CD14-positive monocyte (primary cell): ENCODE results near the gene SLC6A20. TPM values are rescaled to one million over a fixed set of nuclear protein-coding genes. Genes with fewer than 3 reads are reported as not detected.
A peak's percentile ranks its signal among the peaks of the same experiment; 100 is the strongest.

ENCODE experiments used
- DNase-seq, 3 donors: peaks; one replicate each; pipeline ENCODE4 v3.0.0-alpha.2; 2011 to 2022
- H2AFZ ChIP-seq: 2 replicates; pipeline ENCODE4 v1.6.0; 2012; ENCODE audit warnings: mild to moderate bottlenecking, low read depth, low read length, inconsistent platforms; ENCODE audit not compliant: insufficient read depth, poor library complexity, severe bottlenecking
- H3K27ac ChIP-seq, 2 donors: 1 replicate in 1 of 2; 2 replicates in 1 of 2; pipeline ENCODE4 v1.5.1; 2012 to 2013; ENCODE audit warnings: low read length in 2 of 2, control low read depth in 1 of 2, inconsistent platforms in 1 of 2, low read depth in 1 of 2, mild to moderate bottlenecking in 1 of 2
- H3K27me3 ChIP-seq, 2 donors: one replicate each; pipeline versions ENCODE4 v1.6.0 to v1.6.1; 2011 to 2013; ENCODE audit warnings: low read length in 2 of 2; ENCODE audit not compliant: control insufficient read depth in 2 of 2, insufficient read depth in 2 of 2
- H3K36me3 ChIP-seq, 2 donors: replicated peaks in 1 of 2; 1 replicate in 1 of 2; 2 replicates in 1 of 2; pipeline versions ENCODE4 v1.5.1 to v1.6.1; 2012 to 2013; ENCODE audit warnings: low read length in 2 of 2, control low read depth in 1 of 2, inconsistent platforms in 1 of 2, mild to moderate bottlenecking in 1 of 2; ENCODE audit not compliant: insufficient read depth in 2 of 2, control insufficient read depth in 1 of 2
- H3K4me1 ChIP-seq, 2 donors: 1 replicate in 1 of 2; 2 replicates in 1 of 2; pipeline versions ENCODE4 v1.5.1 to v1.6.1; 2012 to 2013; ENCODE audit warnings: low read length in 2 of 2, control low read depth in 1 of 2, inconsistent platforms in 1 of 2, mild to moderate bottlenecking in 1 of 2, moderate library complexity in 1 of 2; ENCODE audit not compliant: insufficient read depth in 2 of 2, control insufficient read depth in 1 of 2
- H3K4me2 ChIP-seq: replicated peaks from 2 replicates; pipeline ENCODE3; 2012; ENCODE audit warnings: low read length, moderate library complexity, mild to moderate bottlenecking; ENCODE audit not compliant: poor library complexity, severe bottlenecking; ENCODE audit errors: extremely low read depth
- H3K4me3 ChIP-seq, 3 experiments: fragments of 200-600 bp in 1 of 3; sonication (generic) in 1 of 3; replicated peaks in 1 of 3; 1 replicate in 2 of 3; 2 replicates in 1 of 3; pipeline ENCODE4 v1.5.1; 2011 to 2013; ENCODE audit warnings: low read length in 3 of 3, mild to moderate bottlenecking in 3 of 3, control low read depth in 2 of 3, low read depth in 2 of 3, inconsistent platforms in 1 of 3, moderate library complexity in 1 of 3
- H3K79me2 ChIP-seq: 2 replicates; pipeline ENCODE4 v1.6.0; 2012; ENCODE audit warnings: mild to moderate bottlenecking, control low read depth, inconsistent platforms, low read length, moderate library complexity; ENCODE audit not compliant: insufficient read depth
- H3K9ac ChIP-seq: 2 replicates; pipeline ENCODE4 v1.6.0; 2017; ENCODE audit warnings: low read length, mild to moderate bottlenecking; ENCODE audit not compliant: insufficient read depth, poor library complexity, severe bottlenecking
- H3K9me3 ChIP-seq, 2 donors: replicated peaks in 1 of 2; 1 replicate in 1 of 2; 2 replicates in 1 of 2; pipeline versions ENCODE4 v1.5.1 to v1.6.1; 2012 to 2013; ENCODE audit warnings: low read length in 2 of 2, control low read depth in 1 of 2; ENCODE audit not compliant: control insufficient read depth in 1 of 2, insufficient read depth in 1 of 2
- H4K20me1 ChIP-seq: 2 replicates; pipeline ENCODE4 v1.6.0; 2012; ENCODE audit warnings: mild to moderate bottlenecking, low read length, control low read depth, moderate library complexity; ENCODE audit not compliant: insufficient read depth
- H3K27ac Mint-ChIP-seq, 7 donors: one replicate each; pipeline ENCODE4 v1.8.0; 2020; ENCODE audit warnings: mild to moderate bottlenecking in 7 of 7, mixed read lengths in 7 of 7, moderate library complexity in 6 of 7, inconsistent platforms in 2 of 7
- H3K27me3 Mint-ChIP-seq, 3 donors: one replicate each; pipeline ENCODE4 v1.8.0; 2021 to 2022; ENCODE audit warnings: low read depth in 3 of 3, mild to moderate bottlenecking in 3 of 3, mixed read lengths in 3 of 3, moderate library complexity in 3 of 3, inconsistent platforms in 1 of 3
- H3K36me3 Mint-ChIP-seq, 2 donors: one replicate each; pipeline ENCODE4 v1.8.0; 2020; ENCODE audit warnings: mixed read lengths in 2 of 2, inconsistent platforms in 1 of 2, mild to moderate bottlenecking in 1 of 2
- H3K4me1 Mint-ChIP-seq: one replicate; pipeline ENCODE4 v1.8.0; 2020; ENCODE audit warnings: mild to moderate bottlenecking, mixed read lengths
- H3K4me3 Mint-ChIP-seq, 2 donors: one replicate each; pipeline ENCODE4 v1.8.0; 2020; ENCODE audit warnings: mild to moderate bottlenecking in 2 of 2, mixed read lengths in 2 of 2, moderate library complexity in 1 of 2
- H3K9me3 Mint-ChIP-seq, 7 donors: one replicate each; pipeline ENCODE4 v1.8.0; 2020 to 2022; ENCODE audit warnings: mixed read lengths in 7 of 7, mild to moderate bottlenecking in 6 of 7, moderate library complexity in 6 of 7, inconsistent platforms in 2 of 7
- CTCF ChIP-seq: fragments of 200-600 bp; IDR thresholded peaks from one replicate; pipeline ENCODE4 v1.8.0; 2022; ENCODE audit warnings: antibody characterized with exemption, mild to moderate bottlenecking
- WGBS: methylation state at CpG from one replicate; pipeline ENCODE4 v1.1.5; 2013; ENCODE audit warnings: missing lambda C conversion rate; ENCODE audit not compliant: insufficient coverage; 5-methylcytosine and 5-hydroxymethylcytosine counted together
- intact Hi-C, 2 donors: fragments of 100-400 bp; cut with micrococcal nuclease; formaldehyde crosslinking; loops; one replicate each; pipeline versions ENCODE4 v1.15.0 to v1.15.1; 2023
- polyA plus RNA-seq, 3 donors: library from polyadenylated mRNA; depleted of rRNA in 1 of 3; unstranded in 2 of 3; stranded (reverse) in 1 of 3; fragments of 300-500 nt in 2 of 3; fragments of >200 nt in 1 of 3; fragmentation: Illumina TruSeq in 2 of 3; gene quantifications; 1 replicate in 2 of 3; 2 replicates in 1 of 3; pipeline ENCODE4 v1.2.3, GENCODE V29; 2012 to 2021

SLC6A20 gene
- polyA plus RNA-seq, 3 donors: not detected

GRCh38 chr3:45761831-45762230 is 34.5 kb downstream of the SLC6A20 start:
- no peak overlapping the region for H3K27ac ChIP-seq
- H3K79me2 ChIP-seq: no peaks in the 10 kb centered on the region
- no peak overlapping the region for H3K9ac ChIP-seq
- peaks cover 0 to 2% (median 1%) of the 10 kb centered on the region in 3 donors for H3K27me3 Mint-ChIP-seq
- TF ChIP-seq CTCF: no peak
- H3K27me3 ChIP-seq: no peaks in the 10 kb centered on the region
- H3K4me2 ChIP-seq: no peak overlapping the region
- H2AFZ ChIP-seq: no peak overlapping the region
- H3K36me3 Mint-ChIP-seq: no peaks in the 10 kb centered on the region
- H3K4me3 Mint-ChIP-seq: no peak overlapping the region
- no peak overlapping the region for H3K27ac Mint-ChIP-seq
- DNase-seq: no peak
- WGBS: 92% methylated on average over 7 of the region's 10 CpGs
- no peaks in the 10 kb centered on the region for H3K36me3 ChIP-seq
- H3K4me1 Mint-ChIP-seq: peaks cover 3% of the 10 kb centered on the region
- H4K20me1 ChIP-seq: no peaks in the 10 kb centered on the region
- H3K4me3 ChIP-seq: no peak overlapping the region
- intact Hi-C loops: loop anchor here (5.0 kb wide), 2 partner anchors 315 to 615 kb away; no protein-coding TSS in a partner anchor
- peaks cover 0 to 2% (median 0%) of the 10 kb centered on the region in 7 donors for H3K9me3 Mint-ChIP-seq
- no peaks in the 10 kb centered on the region for H3K9me3 ChIP-seq
- no peaks in the 10 kb centered on the region for H3K4me1 ChIP-seq

- H3K4me1 Mint-ChIP-seq: peaks cover 3% of the 10 kb centered on the region
- H3K4me3 ChIP-seq: no peak overlapping the region
- no peaks in the 10 kb centered on the region for H4K20me1 ChIP-seq
- H3K27ac Mint-ChIP-seq: no peak overlapping the region
- H3K4me2 ChIP-seq: no peak overlapping the region
- H3K4me3 Mint-ChIP-seq: no peak overlapping the region
- H3K9me3 ChIP-seq: no peaks in the 10 kb centered on the region
- H3K27ac ChIP-seq: no peak overlapping the region
- H3K4me1 ChIP-seq: no peaks in the 10 kb centered on the region
- WGBS: 11% methylated on average over 4 of the region's 14 CpGs
- H3K27me3 ChIP-seq: no peaks in the 10 kb centered on the region
- H3K9ac ChIP-seq: no peak overlapping the region
- TF ChIP-seq CTCF: peak; percentile 66
- no peaks in the 10 kb centered on the region for H3K36me3 ChIP-seq
- peak overlapping the region; percentile 21 for H2AFZ ChIP-seq
- H3K27me3 Mint-ChIP-seq: peaks cover 0 to 2% (median 1%) of the 10 kb centered on the region in 3 donors
- no peaks in the 10 kb centered on the region for H3K9me3 Mint-ChIP-seq
- intact Hi-C loops: loop anchor here (5.0 kb wide), 2 partner anchors 316 to 616 kb away; no protein-coding TSS in a partner anchor
- no peaks in the 10 kb centered on the region for H3K36me3 Mint-ChIP-seq
- DNase-seq: peak; percentile 14 to 39 (median 39)
- H3K79me2 ChIP-seq: no peaks in the 10 kb centered on the region
These were observed 35.2 kb downstream of the SLC6A20 start for GRCh38 chr3:45760878-45761711.
